ENCODE results near the gene PNPLA3.
A peak's percentile ranks its signal among the peaks of the same experiment; 100 is the strongest.

The PNPLA3 gene

DNA sequence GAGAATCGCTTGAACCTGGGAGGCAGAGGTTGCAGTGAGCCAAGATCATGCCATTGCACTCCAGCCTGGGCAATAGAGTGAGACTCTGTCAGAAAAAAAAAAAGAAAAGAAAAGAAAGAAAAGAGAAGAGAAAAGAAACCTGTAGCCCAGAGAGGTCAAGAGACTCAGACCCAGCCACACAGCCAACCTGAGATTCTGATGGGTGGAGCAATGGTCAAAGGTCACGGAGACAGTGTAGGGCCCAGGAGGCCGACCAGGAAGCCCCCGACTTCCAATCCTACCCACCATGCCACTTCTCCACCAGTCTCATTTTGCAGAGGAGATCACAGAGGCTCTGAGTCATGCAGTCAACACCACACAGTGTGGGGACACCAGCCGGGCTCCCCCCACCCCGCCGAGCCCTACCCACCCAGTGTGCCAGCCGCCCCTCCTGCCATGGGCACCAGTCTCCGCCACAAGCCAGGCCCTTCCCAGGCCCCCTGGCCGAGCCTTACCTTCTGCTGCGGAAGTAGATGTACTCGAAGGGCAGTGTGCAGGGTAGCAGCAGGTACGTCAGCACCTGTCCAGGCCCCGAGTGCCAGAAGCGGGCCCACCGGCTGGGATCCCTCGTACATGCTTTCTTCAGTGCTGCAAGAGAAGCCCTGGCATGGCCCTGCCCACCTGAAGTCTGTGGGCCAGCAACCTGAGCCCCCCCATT lies 39.7 kb upstream of the PNPLA3 start:
- H3K4me3 ChIP-seq (ENCODE audit: low read depth, low read length), result no peak overlapping the region
- no peaks in the 10 kb centered on the region for H3K9me3 ChIP-seq (ENCODE audit: control insufficient read depth, insufficient read depth, low read length)
- no peaks in the 10 kb centered on the region for H3K27me3 ChIP-seq (ENCODE audit: control insufficient read depth, insufficient read depth, low read length)
- H3K4me1 ChIP-seq (ENCODE audit: control insufficient read depth, insufficient read depth, low read length), result no peaks in the 10 kb centered on the region
- no peak overlapping the region for H3K9ac ChIP-seq (ENCODE audit: low read depth, low read length)
- H3K36me3 ChIP-seq (ENCODE audit: control insufficient read depth, insufficient read depth, low read length), result peaks cover 5% of the 10 kb centered on the region

DNA sequence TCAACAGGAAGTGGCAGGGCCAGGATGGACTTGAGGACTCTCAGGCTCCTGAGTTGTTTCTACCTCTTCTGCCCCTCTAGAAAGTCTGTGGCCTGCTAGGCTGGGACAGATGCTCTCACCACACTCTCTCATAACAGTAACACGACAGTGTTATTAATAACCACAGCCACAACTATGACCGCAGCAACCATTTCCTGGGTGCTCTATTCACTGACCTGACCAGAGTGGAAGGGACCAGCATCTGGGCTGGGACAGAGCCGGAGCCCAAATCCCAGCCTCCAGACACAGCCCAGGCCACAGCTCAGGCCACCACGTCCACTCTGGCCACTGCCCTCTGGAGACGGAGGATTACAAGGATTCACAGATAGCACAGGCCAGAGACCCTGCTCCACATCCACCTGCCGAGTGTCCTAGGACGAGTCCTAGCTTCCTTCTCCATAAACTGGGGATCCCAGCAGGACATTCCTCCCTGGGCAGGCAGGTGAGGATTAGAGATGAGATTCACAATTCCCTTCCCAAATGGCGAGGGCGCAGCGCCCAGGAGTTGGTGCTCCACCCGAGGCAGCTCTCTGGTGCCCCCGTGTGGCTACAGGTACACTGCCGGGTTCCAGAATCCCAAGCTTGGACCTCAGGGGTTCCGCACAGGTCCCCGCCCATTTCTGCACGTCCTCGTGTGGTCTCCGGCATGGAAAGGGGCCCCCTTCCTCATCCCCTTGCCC lies 38.8 kb upstream of the PNPLA3 start:
- Histone ChIP-seq H3K9ac (ENCODE audit: low read depth, low read length) (no peak overlapping the region), H3K4me1 (ENCODE audit: control insufficient read depth, insufficient read depth, low read length) (no peaks in the 10 kb centered on the region), H3K36me3 (ENCODE audit: control insufficient read depth, insufficient read depth, low read length) (peaks cover 5% of the 10 kb centered on the region), H3K9me3 (ENCODE audit: control insufficient read depth, insufficient read depth, low read length) (no peaks in the 10 kb centered on the region), H3K4me3 (ENCODE audit: low read depth, low read length) (no peak overlapping the region), H3K27me3 (ENCODE audit: control insufficient read depth, insufficient read depth, low read length) (no peaks in the 10 kb centered on the region)

DNA sequence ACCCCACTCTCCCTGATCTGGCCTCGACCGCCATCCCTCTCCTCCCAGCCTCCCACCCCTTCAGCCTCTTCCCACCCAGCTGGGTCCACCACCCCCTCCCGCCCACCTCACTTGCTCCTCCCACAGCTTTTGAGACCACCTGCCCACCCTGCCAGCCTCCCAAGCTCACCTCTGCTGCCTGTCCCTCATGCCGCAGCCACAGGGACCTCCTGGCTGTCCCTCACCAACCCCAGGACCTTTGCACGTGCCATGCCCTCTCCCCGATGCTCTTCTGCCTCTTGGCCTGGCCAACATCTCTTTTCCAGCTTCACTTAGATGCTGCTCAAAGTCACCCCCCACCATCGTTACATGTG lies 38.3 kb upstream of the PNPLA3 start:
- Histone ChIP-seq H3K4me3 (ENCODE audit: low read depth, low read length) (no peak overlapping the region), H3K36me3 (ENCODE audit: control insufficient read depth, insufficient read depth, low read length) (peaks cover 5% of the 10 kb centered on the region), H3K9ac (ENCODE audit: low read depth, low read length) (no peak overlapping the region), H3K4me1 (ENCODE audit: control insufficient read depth, insufficient read depth, low read length) (no peaks in the 10 kb centered on the region), H3K9me3 (ENCODE audit: control insufficient read depth, insufficient read depth, low read length) (no peaks in the 10 kb centered on the region), H3K27me3 (ENCODE audit: control insufficient read depth, insufficient read depth, low read length) (peaks cover 4% of the 10 kb centered on the region)

DNA sequence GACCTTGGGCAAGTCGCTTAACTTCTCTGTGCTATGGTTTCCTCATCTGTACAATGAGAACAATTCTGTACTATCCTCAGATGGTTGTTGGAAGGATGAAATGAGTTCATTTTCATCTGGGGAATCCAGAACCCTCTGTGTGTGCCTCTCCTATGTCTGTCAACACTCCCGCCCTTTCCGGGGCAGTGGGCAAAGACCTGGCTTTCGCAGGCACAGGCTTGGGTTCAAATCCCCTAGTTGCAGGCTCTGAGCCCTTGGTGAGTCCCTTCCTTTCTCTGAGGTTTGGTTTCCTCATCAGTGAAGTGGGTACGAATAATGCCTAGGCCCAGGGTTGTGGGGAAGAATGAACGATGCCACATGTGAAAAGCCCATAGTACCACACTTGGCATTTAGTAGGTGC lies 37.8 kb upstream of the PNPLA3 start:
- Histone ChIP-seq H3K4me1 (ENCODE audit: control insufficient read depth, insufficient read depth, low read length) (no peaks in the 10 kb centered on the region), H3K27me3 (ENCODE audit: control insufficient read depth, insufficient read depth, low read length) (peaks cover 7% of the 10 kb centered on the region), H3K9me3 (ENCODE audit: control insufficient read depth, insufficient read depth, low read length) (no peaks in the 10 kb centered on the region), H3K4me3 (ENCODE audit: low read depth, low read length) (no peak overlapping the region), H3K36me3 (ENCODE audit: control insufficient read depth, insufficient read depth, low read length) (peaks cover 3% of the 10 kb centered on the region), H3K9ac (ENCODE audit: low read depth, low read length) (no peak overlapping the region)

DNA sequence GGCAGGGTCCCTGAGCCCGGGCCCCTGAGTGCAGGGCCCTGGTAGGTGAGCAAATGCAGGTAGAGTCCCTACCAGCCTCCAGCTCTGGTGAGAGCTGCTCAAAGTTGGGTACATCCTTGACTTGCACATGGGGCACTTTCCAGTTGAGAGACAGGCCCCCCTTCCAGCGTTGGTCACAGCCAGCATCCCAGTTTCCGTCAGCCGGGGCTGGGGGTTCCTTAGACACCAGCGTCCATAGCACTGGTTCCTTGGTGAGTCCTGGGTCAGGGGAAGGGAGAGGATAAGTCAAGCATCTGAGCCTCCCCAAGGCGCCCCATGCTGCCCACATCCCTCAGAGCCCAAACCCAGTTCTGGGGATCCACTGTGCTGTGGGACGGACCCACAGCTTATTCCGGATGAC lies 37.4 kb upstream of the PNPLA3 start:
- H3K9ac ChIP-seq (ENCODE audit: low read depth, low read length), result no peak overlapping the region
- no peak overlapping the region for H3K4me3 ChIP-seq (ENCODE audit: low read depth, low read length)
- no peaks in the 10 kb centered on the region for H3K9me3 ChIP-seq (ENCODE audit: control insufficient read depth, insufficient read depth, low read length)
- no peaks in the 10 kb centered on the region for H3K4me1 ChIP-seq (ENCODE audit: control insufficient read depth, insufficient read depth, low read length)
- peaks cover 4% of the 10 kb centered on the region for H3K36me3 ChIP-seq (ENCODE audit: control insufficient read depth, insufficient read depth, low read length)
- H3K27me3 ChIP-seq (ENCODE audit: control insufficient read depth, insufficient read depth, low read length), result peaks cover 7% of the 10 kb centered on the region

DNA sequence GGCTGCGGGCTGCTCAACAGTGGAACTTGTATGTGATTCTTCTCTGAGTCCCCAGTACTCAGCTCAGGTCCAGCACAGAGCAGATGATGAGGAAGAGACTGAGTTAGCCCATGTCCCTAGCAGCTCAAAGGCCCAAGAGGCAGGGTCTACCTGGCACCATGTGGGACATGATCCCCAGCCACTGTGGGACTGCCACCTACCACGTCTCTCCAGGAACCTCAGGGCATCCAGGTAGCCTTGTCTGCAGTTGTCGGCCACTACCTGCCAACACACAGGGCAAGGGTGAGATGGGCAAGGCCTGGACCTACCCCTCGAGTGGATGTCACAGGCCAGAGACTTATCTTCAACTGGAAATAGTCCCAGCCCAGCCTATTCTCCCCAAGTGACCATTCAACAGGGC lies 36.2 kb upstream of the PNPLA3 start:
- Histone ChIP-seq H3K27me3 (ENCODE audit: control insufficient read depth, insufficient read depth, low read length) (peaks cover 11% of the 10 kb centered on the region), H3K36me3 (ENCODE audit: control insufficient read depth, insufficient read depth, low read length) (peaks cover 2% of the 10 kb centered on the region), H3K4me3 (ENCODE audit: low read depth, low read length) (no peak overlapping the region), H3K9ac (ENCODE audit: low read depth, low read length) (no peak overlapping the region), H3K9me3 (ENCODE audit: control insufficient read depth, insufficient read depth, low read length) (no peaks in the 10 kb centered on the region), H3K4me1 (ENCODE audit: control insufficient read depth, insufficient read depth, low read length) (no peaks in the 10 kb centered on the region)

DNA sequence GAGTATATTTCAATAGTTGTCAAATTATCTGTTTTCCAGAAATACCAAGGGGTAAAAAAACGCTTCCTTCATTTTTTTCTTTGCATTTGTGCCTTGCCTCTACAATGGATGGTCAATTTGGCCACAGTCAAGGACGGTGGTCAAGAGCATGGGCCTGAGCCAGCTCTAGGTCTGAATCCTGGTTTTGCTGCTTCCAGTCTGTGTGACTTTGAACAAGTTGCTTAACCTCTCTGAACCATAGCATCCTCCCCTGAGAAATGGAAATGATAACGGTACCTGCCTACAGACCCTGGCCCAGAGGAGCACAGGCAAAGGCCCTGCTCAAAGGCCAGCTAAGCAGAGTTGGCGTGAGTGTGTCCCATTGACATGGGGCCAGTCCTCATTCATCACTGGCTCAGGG lies 34.9 kb upstream of the PNPLA3 start:
- Histone ChIP-seq H3K4me1 (ENCODE audit: control insufficient read depth, insufficient read depth, low read length) (no peaks in the 10 kb centered on the region), H3K27me3 (ENCODE audit: control insufficient read depth, insufficient read depth, low read length) (peaks cover 15% of the 10 kb centered on the region), H3K4me3 (ENCODE audit: low read depth, low read length) (no peak overlapping the region), H3K9me3 (ENCODE audit: control insufficient read depth, insufficient read depth, low read length) (no peaks in the 10 kb centered on the region), H3K36me3 (ENCODE audit: control insufficient read depth, insufficient read depth, low read length) (peaks cover 2% of the 10 kb centered on the region), H3K9ac (ENCODE audit: low read depth, low read length) (no peak overlapping the region)

DNA sequence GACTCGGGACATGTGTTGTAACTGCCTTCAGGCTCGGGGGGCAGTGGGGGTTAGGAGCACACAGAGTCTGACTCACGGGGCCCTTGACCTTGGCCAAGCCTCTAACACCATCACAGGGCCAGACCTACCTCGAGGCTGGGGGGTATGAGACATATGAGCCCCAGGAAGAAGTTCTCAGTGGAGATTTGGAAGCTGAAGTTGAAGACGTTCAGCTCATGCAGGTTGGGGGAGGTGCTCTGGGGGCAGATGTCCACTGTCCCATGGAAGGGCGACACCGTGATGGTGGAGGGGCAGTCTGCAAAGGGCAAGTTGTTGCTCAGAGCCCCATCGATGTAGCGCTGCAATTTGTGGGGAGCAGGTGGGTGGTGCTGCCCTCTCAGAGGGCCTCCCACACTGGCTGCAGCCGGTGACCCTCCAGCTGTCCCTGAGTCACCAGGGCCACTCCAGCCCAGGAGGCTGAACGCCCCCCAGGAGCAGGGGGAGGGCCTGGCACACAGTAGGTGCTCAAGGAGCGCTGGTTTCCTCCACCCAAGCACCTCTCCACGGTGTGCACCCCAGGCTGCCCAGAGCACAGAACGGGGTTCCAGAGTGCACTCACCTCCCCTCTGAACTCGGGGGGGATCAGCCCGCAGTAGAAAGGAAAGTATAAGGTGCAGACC lies 34.3 kb upstream of the PNPLA3 start:
- no peak overlapping the region for H3K9ac ChIP-seq (ENCODE audit: low read depth, low read length)

DNA sequence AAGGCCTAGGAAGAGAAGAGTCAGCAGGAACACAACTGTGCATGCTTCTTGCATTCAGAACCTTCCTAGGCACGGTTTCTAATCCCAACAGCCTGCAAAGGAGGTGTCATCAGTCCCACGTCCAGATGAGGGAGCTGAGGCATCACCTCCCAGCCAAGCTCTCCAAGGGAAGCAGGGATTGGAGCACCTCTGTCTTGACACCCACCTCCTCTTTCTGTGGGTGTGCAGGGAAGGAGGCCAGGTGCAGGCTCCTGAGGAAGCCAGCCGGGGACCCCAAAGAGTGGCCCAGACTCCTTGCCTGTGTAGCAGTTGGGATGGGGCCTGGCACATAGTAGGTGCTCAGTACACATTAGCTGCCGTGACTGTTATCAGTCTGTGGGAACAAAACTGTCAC lies 33.7 kb upstream of the PNPLA3 start:
- Histone ChIP-seq H3K4me3 (ENCODE audit: low read depth, low read length) (no peak overlapping the region), H3K36me3 (ENCODE audit: control insufficient read depth, insufficient read depth, low read length) (peaks cover 2% of the 10 kb centered on the region), H3K9ac (ENCODE audit: low read depth, low read length) (no peak overlapping the region), H3K27me3 (ENCODE audit: control insufficient read depth, insufficient read depth, low read length) (peaks cover 15% of the 10 kb centered on the region), H3K4me1 (ENCODE audit: control insufficient read depth, insufficient read depth, low read length) (no peaks in the 10 kb centered on the region), H3K9me3 (ENCODE audit: control insufficient read depth, insufficient read depth, low read length) (no peaks in the 10 kb centered on the region)

More for the DNA sequence above, 34.3 kb upstream of the PNPLA3 start:
- Histone ChIP-seq H3K27me3 (ENCODE audit: control insufficient read depth, insufficient read depth, low read length) (peaks cover 15% of the 10 kb centered on the region), H3K9me3 (ENCODE audit: control insufficient read depth, insufficient read depth, low read length) (no peaks in the 10 kb centered on the region), H3K4me3 (ENCODE audit: low read depth, low read length) (no peak overlapping the region), H3K4me1 (ENCODE audit: control insufficient read depth, insufficient read depth, low read length) (no peaks in the 10 kb centered on the region), H3K36me3 (ENCODE audit: control insufficient read depth, insufficient read depth, low read length) (peaks cover 2% of the 10 kb centered on the region)

DNA sequence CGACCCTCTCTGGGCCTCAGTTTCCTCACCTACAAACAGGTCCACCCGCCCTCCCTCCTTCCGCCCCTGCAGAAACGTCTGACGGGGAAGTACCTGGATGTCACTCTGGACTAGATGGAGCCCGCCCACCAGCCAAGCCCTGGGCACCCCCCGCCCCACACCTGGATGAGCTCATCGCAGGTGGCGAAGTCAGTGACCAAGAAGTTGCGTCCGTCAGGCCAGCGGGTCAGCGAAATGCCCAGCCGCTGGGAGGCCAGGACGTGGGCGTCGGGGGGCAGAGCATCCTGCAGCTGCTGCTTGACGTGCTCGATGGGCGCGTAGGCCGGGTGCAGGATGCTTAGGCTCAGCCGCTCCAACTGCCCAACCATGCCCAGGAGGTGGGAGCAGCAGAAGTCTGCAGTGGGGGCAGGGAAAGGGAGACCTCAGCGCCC lies 32.7 kb upstream of the PNPLA3 start:
- Histone ChIP-seq H3K9ac (ENCODE audit: low read depth, low read length) (peak overlapping the region; percentile 47), H3K27me3 (ENCODE audit: control insufficient read depth, insufficient read depth, low read length) (peaks cover 15% of the 10 kb centered on the region), H3K36me3 (ENCODE audit: control insufficient read depth, insufficient read depth, low read length) (peaks cover 2% of the 10 kb centered on the region), H3K9me3 (ENCODE audit: control insufficient read depth, insufficient read depth, low read length) (no peaks in the 10 kb centered on the region), H3K4me1 (ENCODE audit: control insufficient read depth, insufficient read depth, low read length) (no peaks in the 10 kb centered on the region), H3K4me3 (ENCODE audit: low read depth, low read length) (peak overlapping the region; percentile 82)

DNA sequence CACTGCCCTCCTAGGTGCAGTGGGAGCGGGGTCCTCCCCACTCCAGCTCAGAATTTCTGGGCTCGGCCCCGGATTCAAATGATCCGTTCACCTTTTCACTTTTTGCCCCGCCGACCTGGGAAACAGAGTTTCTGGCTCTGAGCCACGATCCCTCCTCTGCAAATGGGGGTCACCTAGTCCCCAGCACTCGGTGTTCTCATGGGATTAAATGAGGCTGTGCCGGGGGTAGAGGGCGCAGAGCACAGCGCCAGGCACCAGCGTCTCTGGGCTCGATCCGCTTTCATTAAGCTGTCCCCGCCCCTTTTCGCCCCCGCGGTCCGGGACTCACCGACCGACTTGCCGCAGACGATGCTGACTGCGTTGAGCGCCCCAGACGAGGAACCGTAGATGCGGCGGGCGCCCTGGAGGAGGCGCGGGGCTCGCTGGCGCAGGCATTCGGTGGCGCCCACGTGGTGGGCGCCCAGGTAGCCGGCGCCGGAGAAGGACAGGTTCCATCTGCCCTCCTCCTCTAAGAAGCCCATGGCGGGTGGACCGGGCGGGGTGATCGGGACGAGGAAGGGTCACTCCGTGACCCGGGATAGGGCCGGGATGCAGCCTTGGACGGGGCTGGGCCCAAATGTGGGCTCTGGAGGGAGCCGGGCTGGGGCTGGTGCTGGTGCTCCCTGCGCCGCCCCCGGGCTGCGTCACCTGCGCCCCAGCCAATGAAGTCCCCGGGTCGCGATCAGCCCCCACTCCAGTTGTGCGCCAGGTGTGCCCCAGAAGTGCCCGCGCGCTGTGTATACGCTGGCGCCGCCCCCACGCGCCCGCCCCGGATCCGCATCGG lies 32.0 kb upstream of the PNPLA3 start, which contains the start of gene PNPLA5:
Gene PNPLA5, minus strand, starts transcription at position 654 of the 823 bp plus-strand sequence. Its CDS starts 133 bp downstream, at position 521.
- Histone ChIP-seq H3K4me3 (ENCODE audit: low read depth, low read length) (peak within 1 kb of the TSS; percentile 82), H3K9me3 (ENCODE audit: control insufficient read depth, insufficient read depth, low read length) (no peaks in the 10 kb centered on the region), H3K4me1 (ENCODE audit: control insufficient read depth, insufficient read depth, low read length) (no peaks in the 10 kb centered on the region), H3K27me3 (ENCODE audit: control insufficient read depth, insufficient read depth, low read length) (peaks cover 15% of the 10 kb centered on the region), H3K36me3 (ENCODE audit: control insufficient read depth, insufficient read depth, low read length) (peaks cover 2% of the 10 kb centered on the region), H3K9ac (ENCODE audit: low read depth, low read length) (peak within 1 kb of the TSS; percentile 60)

Data from iPS-15b (cell line).